ENCODE measurements around the gene ATRX.
"Not testable (repeated sequence)": the region's sequence is repeated elsewhere in the genome, so short reads cannot be mapped to it uniquely, and the experiment has no call there.

GRCh38 chrX:77500164-77500563, 285.9 kb downstream of the ATRX start:
- not testable (repeated sequence) for TF ChIP-seq HDAC6 (IDR thresholded peaks at IDR 0.05; ENCODE audit: low read depth, low read length); POLR2AphosphoS5 (IDR thresholded peaks at IDR 0.05; ENCODE audit: low read depth, low read length); EZH2 (IDR thresholded peaks at IDR 0.05; ENCODE audit: low read depth, low read length, severe bottlenecking); POLR2A (IDR thresholded peaks at IDR 0.05; ENCODE audit: control extremely low read depth in 1 of 2, low read depth in 2 of 2, low read length in 2 of 2)
- TF ChIP-seq, protein P1, sequence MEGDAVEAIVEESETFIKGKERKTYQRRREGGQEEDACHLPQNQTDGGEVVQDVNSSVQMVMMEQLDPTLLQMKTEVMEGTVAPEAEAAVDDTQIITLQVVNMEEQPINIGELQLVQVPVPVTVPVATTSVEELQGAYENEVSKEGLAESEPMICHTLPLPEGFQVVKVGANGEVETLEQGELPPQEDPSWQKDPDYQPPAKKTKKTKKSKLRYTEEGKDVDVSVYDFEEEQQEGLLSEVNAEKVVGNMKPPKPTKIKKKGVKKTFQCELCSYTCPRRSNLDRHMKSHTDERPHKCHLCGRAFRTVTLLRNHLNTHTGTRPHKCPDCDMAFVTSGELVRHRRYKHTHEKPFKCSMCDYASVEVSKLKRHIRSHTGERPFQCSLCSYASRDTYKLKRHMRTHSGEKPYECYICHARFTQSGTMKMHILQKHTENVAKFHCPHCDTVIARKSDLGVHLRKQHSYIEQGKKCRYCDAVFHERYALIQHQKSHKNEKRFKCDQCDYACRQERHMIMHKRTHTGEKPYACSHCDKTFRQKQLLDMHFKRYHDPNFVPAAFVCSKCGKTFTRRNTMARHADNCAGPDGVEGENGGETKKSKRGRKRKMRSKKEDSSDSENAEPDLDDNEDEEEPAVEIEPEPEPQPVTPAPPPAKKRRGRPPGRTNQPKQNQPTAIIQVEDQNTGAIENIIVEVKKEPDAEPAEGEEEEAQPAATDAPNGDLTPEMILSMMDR (IDR thresholded peaks at IDR 0.05; ENCODE audit: control extremely low read depth in 1 of 3, insufficient read depth in 1 of 3, low read depth in 1 of 3, low read length in 3 of 3) = not testable (repeated sequence)

Measured in H1 (cell line).